HCT116 (cell line): Measurements from ENCODE around the gene SGK1. TPM values are rescaled to one million over a fixed set of nuclear protein-coding genes. Genes with fewer than 3 reads are reported as not detected.

ENCODE experiments used
- ATAC-seq: fragments of 200-7000 bp; cut with Tn5 transposase; 2 replicates; pipeline ENCODE4 v1.9.1; 2020; ENCODE audit warnings: mild to moderate bottlenecking, moderate library complexity
- BruUV-seq: library from RNA; stranded (reverse); fragments of 400-500 nt; replicated peaks from 2 replicates; lab custom pipeline; 2021; lab: Mats Ljungman, UMichigan
- CTCF ChIA-PET: fragments of 300-600 bp; sonication (Branson Sonifier 250); formaldehyde crosslinking; loops from one replicate; lab custom pipeline; 2021; ENCODE audit warnings: antibody characterized with exemption; lab: Charles Lee
- POLR2A ChIA-PET: fragments of 300-600, 350-600 bp; sonication (Branson Sonifier 250); formaldehyde crosslinking; loops from one replicate; lab custom pipeline; 2021; ENCODE audit warnings: antibody characterized with exemption; lab: Charles Lee
- RAD21 ChIA-PET, 2 experiments: fragments of 300-600 bp; sonication (Branson Sonifier 250); formaldehyde crosslinking; loops; one replicate each; lab custom pipeline; 2023; ENCODE audit warnings: low total read pairs in 2 of 2; ENCODE audit not compliant: uncharacterized antibody in 2 of 2, unreplicated experiment in 2 of 2, low non-redundant PET in 1 of 2; lab: Charles Lee
- DNase-seq: peaks from one replicate; pipeline ENCODE4 v3.0.0-alpha.2; 2010; ENCODE audit warnings: low read depth, low spot score
- H2AFZ ChIP-seq: fragments of 200-600 bp; shearing (Covaris generic), sonication (generic); 2 replicates; pipeline ENCODE4 v1.6.1; 2017; ENCODE audit warnings: low read depth, mixed run types, mixed read lengths, antibody characterized with exemption, low read length; ENCODE audit not compliant: poor library complexity, severe bottlenecking
- H3K27ac ChIP-seq: 2 replicates; pipeline ENCODE4 v1.5.1; 2012; ENCODE audit warnings: low read depth, low read length
- H3K27me3 ChIP-seq: fragments of 200-600 bp; sonication (generic); 2 replicates; pipeline ENCODE4 v1.6.1; 2016; ENCODE audit warnings: mixed run types, low read length, mixed read lengths; ENCODE audit not compliant: insufficient read depth
- H3K36me3 ChIP-seq, 2 experiments: fragments of 200-500 bp in 1 of 2; fragments of 200-600 bp in 1 of 2; sonication (Bioruptor generic) in 1 of 2; sonication (generic) in 1 of 2; 2 replicates each; pipeline versions ENCODE4 v1.5.1 to v1.6.1; 2014 to 2016; ENCODE audit warnings: low read length in 2 of 2, inconsistent platforms in 1 of 2, mixed read lengths in 1 of 2, mixed run types in 1 of 2; ENCODE audit not compliant: insufficient read depth in 2 of 2, control insufficient read depth in 1 of 2
- H3K4me1 ChIP-seq, 2 experiments: fragments of 200-600 bp in 1 of 2; sonication (generic) in 1 of 2; 2 replicates each; pipeline versions ENCODE4 v1.5.1 to v1.6.1; 2012 to 2017; ENCODE audit warnings: low read length in 2 of 2, inconsistent platforms in 1 of 2, mild to moderate bottlenecking in 1 of 2, mixed read lengths in 1 of 2, mixed run types in 1 of 2, moderate library complexity in 1 of 2; ENCODE audit not compliant: insufficient read depth in 2 of 2, control insufficient read depth in 1 of 2
- H3K4me2 ChIP-seq: fragments of 200-600 bp; sonication (generic); 2 replicates; pipeline ENCODE4 v1.6.1; 2017; ENCODE audit warnings: mixed run types, low read length, mixed read lengths
- H3K4me3 ChIP-seq, 2 experiments: fragments of 200-600 bp in 1 of 2; sonication (generic) in 1 of 2; replicated peaks in 1 of 2; 2 replicates each; pipeline ENCODE4 v1.5.1; 2011 to 2016; ENCODE audit warnings: low read length in 2 of 2, control low read depth in 1 of 2, low read depth in 1 of 2, mild to moderate bottlenecking in 1 of 2, mixed read lengths in 1 of 2, mixed run types in 1 of 2
- H3K79me2 ChIP-seq: fragments of 200-600 bp; sonication (generic); 2 replicates; pipeline ENCODE4 v1.6.1; 2017; ENCODE audit warnings: mild to moderate bottlenecking, mixed run types, low read length, moderate library complexity, mixed read lengths; ENCODE audit not compliant: insufficient read depth
- H3K9ac ChIP-seq: fragments of 200-600 bp; sonication (generic); 2 replicates; pipeline ENCODE4 v1.6.1; 2016; ENCODE audit warnings: low read length, mixed read lengths
- H3K9me2 ChIP-seq: fragments of 200-600 bp; sonication (generic), shearing (Covaris generic); 2 replicates; pipeline ENCODE4 v1.6.1; 2017; ENCODE audit warnings: mixed run types, mild to moderate bottlenecking, moderate library complexity; ENCODE audit not compliant: insufficient read depth
- H3K9me3 ChIP-seq, 2 experiments: fragments of 200-500 bp in 1 of 2; fragments of 200-600 bp in 1 of 2; sonication (Bioruptor generic) in 1 of 2; sonication (generic) in 1 of 2; 2 replicates each; pipeline ENCODE4 v1.6.1; 2014 to 2017; ENCODE audit warnings: low read length in 2 of 2, mixed read lengths in 2 of 2, inconsistent platforms in 1 of 2, low read depth in 1 of 2, mild to moderate bottlenecking in 1 of 2, mixed run types in 1 of 2, moderate library complexity in 1 of 2; ENCODE audit not compliant: control insufficient read depth in 1 of 2, insufficient read depth in 1 of 2
- H4K20me1 ChIP-seq: fragments of 200-600 bp; sonication (generic), shearing (Covaris generic); 2 replicates; pipeline ENCODE4 v1.6.1; 2017; ENCODE audit warnings: mixed run types, mild to moderate bottlenecking, moderate library complexity; ENCODE audit not compliant: insufficient read depth
- CBX3 ChIP-seq: IDR thresholded peaks from 2 replicates; pipeline ENCODE4 v1.6.1; 2012; ENCODE audit warnings: low read depth
- ELF1 ChIP-seq: IDR thresholded peaks from 2 replicates; pipeline ENCODE4 v1.6.1; 2012; ENCODE audit warnings: low read depth, borderline replicate concordance
- EZH2 ChIP-seq: fragments of 200-600 bp; sonication (generic); IDR thresholded peaks from 2 replicates; pipeline ENCODE4 v1.6.1; 2017; ENCODE audit warnings: antibody characterized with exemption, mixed run types
- EZH2phosphoT487 ChIP-seq: fragments of 200-600 bp; IDR thresholded peaks from 2 replicates; pipeline ENCODE4 v1.6.1; 2018; ENCODE audit warnings: antibody characterized with exemption, borderline replicate concordance
- FOSL1 ChIP-seq: IDR thresholded peaks from 2 replicates; pipeline ENCODE4 v1.6.1; 2012; ENCODE audit warnings: low read depth
- MAX ChIP-seq: IDR thresholded peaks from 2 replicates; pipeline ENCODE4 v1.6.1; 2012
- POLR2AphosphoS5 ChIP-seq: IDR thresholded peaks from 2 replicates; pipeline ENCODE4 v1.6.1; 2011; ENCODE audit warnings: mild to moderate bottlenecking, low read depth, low read length, moderate library complexity
- REST ChIP-seq: IDR thresholded peaks from 2 replicates; pipeline ENCODE4 v1.6.1; 2012; ENCODE audit warnings: low read depth
- SIN3A ChIP-seq: IDR thresholded peaks from 2 replicates; pipeline ENCODE4 v1.6.1; 2012; ENCODE audit warnings: low read depth
- SP1 ChIP-seq: IDR thresholded peaks from 2 replicates; pipeline ENCODE4 v1.6.1; 2012; ENCODE audit warnings: low read depth
- SRF ChIP-seq: IDR thresholded peaks from 2 replicates; pipeline ENCODE4 v1.6.1; 2012; ENCODE audit warnings: low read depth
- TCF7L2 ChIP-seq: IDR thresholded peaks from 2 replicates; pipeline ENCODE4 v1.7.0; 2011; ENCODE audit warnings: borderline replicate concordance, inconsistent platforms; ENCODE audit not compliant: insufficient read depth, insufficient read length; ENCODE audit errors: extremely low read depth
- ZBTB33 ChIP-seq: IDR thresholded peaks from 2 replicates; pipeline ENCODE4 v1.6.1; 2011; ENCODE audit warnings: mild to moderate bottlenecking, low read length, moderate library complexity; ENCODE audit not compliant: insufficient replicate concordance; ENCODE audit errors: extremely low read depth
- intact Hi-C: fragments of 100-400 bp; cut with micrococcal nuclease; formaldehyde crosslinking; loops from 2 replicates; pipeline ENCODE4 v1.10.0; 2022
- total RNA-seq: library from RNA; stranded (reverse); gene quantifications from one replicate; pipeline ENCODE4 v1.2.1, GENCODE V29; 2021; ENCODE audit not compliant: unreplicated experiment

SGK1 gene
- total RNA-seq, 1 experiment from 2014 or later: 4.5 TPM

- TF ChIP-seq TCF7L2: no peak
These were observed 94.0 kb downstream of the SGK1 start (continued) for GRCh38 chr6:134223796-134224420.

GRCh38 chr6:134221250-134221649 is 96.7 kb downstream of the SGK1 start:
- CTCF ChIA-PET: no interaction called here
- Histone ChIP-seq H3K4me1 (no peaks in the 10 kb centered on the region), H3K27me3 (no peaks in the 10 kb centered on the region), H2AFZ (no peak overlapping the region), H3K4me2 (no peak overlapping the region), H3K79me2 (no peaks in the 10 kb centered on the region), H3K9ac (no peak overlapping the region), H3K27ac (no peak overlapping the region), H3K9me2 (no peaks in the 10 kb centered on the region), H4K20me1 (no peaks in the 10 kb centered on the region), H3K9me3 (no peaks in the 10 kb centered on the region), H3K36me3 (no peaks in the 10 kb centered on the region), H3K4me3 (no peak overlapping the region)
- DNase-seq (no peak), ATAC-seq (no peak)
- TF ChIP-seq SIN3A (no peak), SRF (no peak), POLR2AphosphoS5 (no peak), MAX (no peak), ZBTB33 (no peak), EZH2phosphoT487 (no peak), REST (no peak), SP1 (no peak), FOSL1 (no peak), EZH2 (no peak), CBX3 (no peak), ELF1 (no peak)
- intact Hi-C loops: no loop called here
- RAD21 ChIA-PET: no interaction called here
- POLR2A ChIA-PET: no interaction called here
- no TSS peak for BruUV-seq
